OCI-LY7 (cell line): ENCODE results near the gene RIPK1. TPM values are rescaled to one million over a fixed set of nuclear protein-coding genes. Genes with fewer than 3 reads are reported as not detected.

ENCODE experiments used
- BruUV-seq: library from RNA; stranded (reverse); fragments of 400-500 nt; replicated peaks from 2 replicates; lab custom pipeline; 2021; lab: Mats Ljungman, UMichigan
- CTCF ChIA-PET: fragments of 300-600 bp; sonication (Branson Sonifier 250); formaldehyde crosslinking; loops from one replicate; lab custom pipeline; 2022; ENCODE audit warnings: antibody characterized with exemption; ENCODE audit not compliant: unreplicated experiment; lab: Charles Lee
- POLR2A ChIA-PET: fragments of 300-600 bp; sonication (Branson Sonifier 250); formaldehyde crosslinking; loops from one replicate; lab custom pipeline; 2022; ENCODE audit warnings: antibody characterized with exemption; lab: Charles Lee
- DNase-seq: peaks from one replicate; pipeline ENCODE4 v3.0.0-alpha.2; 2015; ENCODE audit warnings: low spot score
- H2AFZ ChIP-seq: fragments of 200-600 bp; sonication (generic), shearing (Covaris generic); 2 replicates; pipeline ENCODE4 v1.6.1; 2014; ENCODE audit warnings: mild to moderate bottlenecking, antibody characterized with exemption, low read length, moderate library complexity
- H3K27ac ChIP-seq: fragments of 200-600 bp; sonication (generic); 2 replicates; pipeline ENCODE4 v1.5.1; 2014; ENCODE audit warnings: mixed run types, low read depth, mild to moderate bottlenecking, moderate library complexity, low read length, inconsistent platforms; ENCODE audit not compliant: poor library complexity, severe bottlenecking
- H3K36me3 ChIP-seq: fragments of 200-600 bp; sonication (generic); 2 replicates; pipeline ENCODE4 v1.6.1; 2014; ENCODE audit warnings: mild to moderate bottlenecking, antibody characterized with exemption, low read length, moderate library complexity, mixed read lengths; ENCODE audit not compliant: insufficient read depth
- H3K4me1 ChIP-seq: fragments of 200-600 bp; sonication (generic); 2 replicates; pipeline ENCODE4 v1.5.1; 2014; ENCODE audit warnings: mild to moderate bottlenecking, low read length; ENCODE audit not compliant: insufficient read depth, poor library complexity, severe bottlenecking
- H3K4me2 ChIP-seq: fragments of 200-600 bp; sonication (generic); 2 replicates; pipeline ENCODE4 v1.6.1; 2014; ENCODE audit warnings: mild to moderate bottlenecking, low read length
- H3K4me3 ChIP-seq: fragments of 200-600 bp; sonication (generic); 2 replicates; pipeline ENCODE4 v1.5.1; 2014; ENCODE audit warnings: mild to moderate bottlenecking, low read depth, low read length; ENCODE audit not compliant: poor library complexity, severe bottlenecking
- H3K79me2 ChIP-seq: fragments of 200-600 bp; sonication (generic); 2 replicates; pipeline ENCODE4 v1.6.1; 2016; ENCODE audit warnings: low read depth, mild to moderate bottlenecking, low read length, moderate library complexity, mixed read lengths; ENCODE audit not compliant: insufficient read depth
- H3K9me2 ChIP-seq: fragments of 200-600 bp; sonication (generic); 2 replicates; pipeline ENCODE4 v1.6.1; 2016; ENCODE audit warnings: mild to moderate bottlenecking, low read length, mixed read lengths; ENCODE audit not compliant: insufficient read depth
- H3K9me3 ChIP-seq: fragments of 200-600 bp; sonication (generic); 2 replicates; pipeline ENCODE4 v1.6.1; 2014; ENCODE audit warnings: mild to moderate bottlenecking, mixed run types, low read length, mixed read lengths
- H4K20me1 ChIP-seq: fragments of 200-600 bp; sonication (generic); 2 replicates; pipeline ENCODE4 v1.6.1; 2014; ENCODE audit warnings: mild to moderate bottlenecking, antibody characterized with exemption, low read length, moderate library complexity, mixed read lengths; ENCODE audit not compliant: insufficient read depth
- CTCF ChIP-seq: fragments of 200-600 bp; sonication (generic); conservative IDR thresholded peaks from 2 replicates; pipeline ENCODE4 v1.5.1; 2014; ENCODE audit warnings: mild to moderate bottlenecking, antibody characterized with exemption, low read length, moderate library complexity, mixed read lengths
- EZH2phosphoT487 ChIP-seq: fragments of 200-600 bp; sonication (generic); IDR thresholded peaks from 2 replicates; pipeline ENCODE4 v1.6.1; 2018; ENCODE audit warnings: low read depth, borderline replicate concordance, mild to moderate bottlenecking, mixed run types, antibody characterized with exemption, low read length, moderate library complexity, mixed read lengths
- intact Hi-C: fragments of 100-400 bp; cut with micrococcal nuclease; formaldehyde crosslinking; loops from one replicate; pipeline ENCODE4 v1.10.0; 2022; ENCODE audit not compliant: unreplicated experiment
- total RNA-seq, 2 experiments: library from RNA; depleted of rRNA in 1 of 2; stranded (reverse); fragments of >200 nt in 1 of 2; shearing (Covaris generic) in 1 of 2; gene quantifications; 2 replicates each; pipeline ENCODE4 v1.2.3, GENCODE V29; 2014 to 2022

Gene RIPK1
- total RNA-seq, 2 experiments from 2014 or later = 7.5 to 8.4 TPM

- CTCF ChIA-PET = no interaction called here
- TF ChIP-seq CTCF = no peak
- TF ChIP-seq EZH2phosphoT487 = no peak
Observed at GRCh38 chr6:3139090-3139903, 71.0 kb downstream of the RIPK1 start.

GRCh38 chr6:3140201-3140600 is 71.9 kb downstream of the RIPK1 start:
- intact Hi-C loops = no loop called here
- Histone ChIP-seq H3K4me3 (no peak overlapping the region), H3K36me3 (0 out of 2 replicates have a peak, but pooled peaks cover 4% of the 10 kb centered on the region), H3K4me1 (peaks cover 17% of the 10 kb centered on the region), H3K4me2 (no peak overlapping the region), H2AFZ (no peak overlapping the region), H4K20me1 (no peaks in the 10 kb centered on the region), H3K79me2 (no peaks in the 10 kb centered on the region), H3K9me3 (no peaks in the 10 kb centered on the region), H3K27ac (no peak overlapping the region), H3K9me2 (no peaks in the 10 kb centered on the region)
- ChIA-PET POLR2A (interaction anchor here (0.5 to 2.6 kb wide), 4 partner anchors 8 to 1399 kb away, joined by 3 to 13 read pairs (median 3); partner anchors contain the start of gene PSMG4), CTCF (no interaction called here)
- BruUV-seq = no TSS peak
- TF ChIP-seq EZH2phosphoT487 (no peak), CTCF (no peak)
- no peak for DNase-seq

More at GRCh38 chr6:3139090-3139903, 71.0 kb downstream of the RIPK1 start:
- Histone ChIP-seq H3K79me2 (no peaks in the 10 kb centered on the region), H4K20me1 (no peaks in the 10 kb centered on the region), H3K9me2 (no peaks in the 10 kb centered on the region), H2AFZ (peak overlapping the region; percentile 14; the same call in 1 of the 2 replicates), H3K27ac (peak overlapping the region; percentile 39), H3K36me3 (0 out of 2 replicates have a peak, but pooled peaks cover 4% of the 10 kb centered on the region), H3K4me2 (peak overlapping the region; percentile 53), H3K4me3 (no peak overlapping the region), H3K9me3 (no peaks in the 10 kb centered on the region), H3K4me1 (peaks cover 17% of the 10 kb centered on the region)
- peak; percentile 69 for DNase-seq
- POLR2A ChIA-PET = interaction anchor here (0.5 to 2.6 kb wide), 6 partner anchors 9 to 1398 kb away, joined by 3 to 13 read pairs (median 3); partner anchors contain the start of genes PSMG4 and TUBB2A
- BruUV-seq = no TSS peak
- intact Hi-C loops = loop anchor here (2.0 kb wide), 1 partner anchor 14 kb away; no protein-coding TSS in a partner anchor
